ENCODE data around the gene RPS27. TPM values are rescaled to one million over a fixed set of nuclear protein-coding genes. Genes with fewer than 3 reads are reported as not detected.

The RPS27 gene
- total and polyA plus RNA-seq, 10 of the 15 experiments (the other 5 are each of a cell fraction or from before 2014, with no cell fraction given), result 2,708 to 14,234 (median 8,874) TPM

DNA sequence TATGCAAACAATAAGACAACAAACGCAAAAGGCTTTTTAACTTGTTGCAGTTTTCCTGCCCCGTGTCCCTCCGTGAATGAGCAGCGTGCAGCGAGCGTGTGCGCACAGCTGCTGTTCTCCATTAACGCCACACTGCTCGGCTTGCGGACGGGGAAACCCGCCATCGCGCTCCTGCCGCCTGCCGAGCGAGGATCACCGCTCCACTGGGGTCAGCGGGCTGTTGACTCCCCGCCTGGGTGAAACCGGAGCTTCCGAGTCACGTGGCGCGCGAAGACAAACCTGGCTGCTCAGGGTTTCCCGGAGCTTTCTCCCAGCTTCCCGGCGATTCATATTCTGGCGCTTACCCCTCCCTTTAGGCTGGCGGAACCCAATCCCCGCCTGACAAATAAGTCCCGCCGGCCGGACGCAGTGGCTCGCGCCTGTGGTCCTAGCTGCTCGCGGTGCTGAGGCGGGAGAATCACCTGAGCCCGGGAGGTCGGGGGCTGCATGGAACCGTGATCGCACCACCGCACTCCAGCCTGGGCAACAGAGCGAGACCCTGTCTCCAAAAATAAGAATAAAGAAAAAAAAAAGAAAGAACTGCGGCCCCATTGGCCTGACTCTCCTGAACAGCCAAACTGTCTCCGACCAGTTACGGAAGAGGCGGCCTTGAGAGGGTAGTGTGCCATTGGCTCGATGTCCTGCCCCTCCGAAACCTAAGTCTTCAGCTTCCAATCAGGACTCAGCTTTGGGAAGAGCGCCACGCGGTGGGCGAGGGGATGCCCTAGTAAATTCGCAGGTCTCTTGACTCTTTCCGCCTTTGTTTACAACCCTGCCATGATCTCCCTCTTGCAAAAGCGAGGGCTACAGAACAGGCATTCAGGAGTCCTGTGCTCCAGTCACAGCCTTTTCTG is 23.2 kb upstream of the RPS27 start, which contains the start of gene CREB3L4:
CREB3L4 (plus strand) TSS at position 796 of the 893 bp plus-strand sequence. CDS start 624 bp downstream, outside the sequence.
- WGBS (ENCODE audit: insufficient coverage, insufficient replicate concordance, low lambda C conversion rate, missing lambda C conversion rate), result 1% methylated on average over 60 of the region's 60 CpGs
- H3K9ac ChIP-seq (ENCODE audit: control insufficient read depth, insufficient read depth, low read length), result peak within 1 kb of the TSS; percentile 94
- ATAC-seq, result peak; percentile 88
- H4K20me1 ChIP-seq (ENCODE audit: control insufficient read depth, insufficient read depth), result no peaks in the 10 kb centered on the region; the same call in 1 of the 2 replicates
- RAD21 ChIA-PET (ENCODE audit: unreplicated experiment), result interaction anchor here (0.8 to 6.4 kb wide), 17 partner anchors 8 to 289 kb away, joined by 3 to 42 read pairs (median 5); partner anchors contain the start of genes CRTC2, DENND4B, JTB and NPR1
- H3K9me3 ChIP-seq (replicated peaks; ENCODE audit: control insufficient read depth, insufficient read depth, low read length), result no peaks in the 10 kb centered on the region
- FAIRE-seq, result peak; percentile 97
- TSS peak; percentile 63 for BruUV-seq (replicated peaks)
- H3K27ac ChIP-seq (ENCODE audit: control insufficient read depth, insufficient read depth), result peak within 1 kb of the TSS; percentile 91
- intact Hi-C loops (cut with micrococcal nuclease; ENCODE audit: unreplicated experiment) (loop anchor here (1.0 to 5.0 kb wide), 3 partner anchors 22 to 160 kb away; no protein-coding TSS in a partner anchor), in situ Hi-C loops (cut with MboI) (no loop called here)
- H3K4me3 ChIP-seq, result peak within 1 kb of the TSS; percentile 92
- POLR2A ChIA-PET, result interaction anchor here (0.6 to 10.0 kb wide), 18 partner anchors 9 to 368 kb away, joined by 3 to 132 read pairs (median 5); partner anchors contain the start of genes CRTC2, DENND4B, GATAD2B and JTB
- H3K27me3 ChIP-seq (replicated peaks in 1 of 2; ENCODE audit: control insufficient read depth in 2 of 2, insufficient read depth in 2 of 2, low read length in 1 of 2), result no peaks in the 10 kb centered on the region
- H3K4me2 ChIP-seq (ENCODE audit: control insufficient read depth, insufficient read depth), result peak within 1 kb of the TSS; percentile 91
- SMC1A ChIA-PET (ENCODE audit: uncharacterized antibody, unreplicated experiment), result interaction anchor here (0.7 to 7.7 kb wide), 18 partner anchors 9 to 291 kb away, joined by 3 to 82 read pairs (median 4); partner anchors contain the start of genes CRTC2, DENND4B, GATAD2B and JTB
- CTCF ChIA-PET, result interaction anchor here (0.6 to 7.1 kb wide), 15 partner anchors 10 to 395 kb away, joined by 3 to 64 read pairs (median 12); partner anchors contain the start of genes DENND4B, GATAD2B, JTB and RAB13
- peak; percentile 95 for DNase-seq (ENCODE audit: low read depth, low spot score)
- H3K36me3 ChIP-seq (ENCODE audit: control insufficient read depth in 2 of 2, insufficient read depth in 2 of 2, low read length in 1 of 2), result no peaks in the 10 kb centered on the region
- peaks cover 15% of the 10 kb centered on the region for H3K4me1 ChIP-seq (ENCODE audit: control insufficient read depth, insufficient read depth, low read length)
- peaks cover 42% of the 10 kb centered on the region for H3K79me2 ChIP-seq (ENCODE audit: control insufficient read depth, insufficient read depth, low read length)
- H2AFZ ChIP-seq (ENCODE audit: control insufficient read depth, low read depth, low read length), result peak within 1 kb of the TSS; percentile 90
- TF ChIP-seq ZNF207 (IDR thresholded peaks at IDR 0.05; ENCODE audit: borderline replicate concordance) (peak; percentile 70; the same call in 1 of the 2 replicates), MYC (IDR thresholded peaks at IDR 0.05; ENCODE audit: insufficient read depth, insufficient read length, insufficient replicate concordance, low read length, severe bottlenecking) (peak; percentile 68), SIX5 (IDR thresholded peaks at IDR 0.05; ENCODE audit: low read depth, low read length, severe bottlenecking) (no peak), ZNF274 (IDR thresholded peaks at IDR 0.05; ENCODE audit: insufficient read depth, insufficient read length) (no peak), ZSCAN29 (IDR thresholded peaks at IDR 0.05) (no peak), SP1 (IDR thresholded peaks at IDR 0.05; ENCODE audit: low read depth, low read length) (peak; percentile 99), DPF2 (IDR thresholded peaks at IDR 0.05) (peak; percentile 91), MYB (IDR thresholded peaks at IDR 0.05; ENCODE audit: borderline replicate concordance, low read depth, low read length) (no peak), EED (IDR thresholded peaks at IDR 0.05; ENCODE audit: low read depth) (peak; percentile 66), STAT3 (IDR thresholded peaks at IDR 0.05; ENCODE audit: low read depth, low read length) (no peak), SMC3 (IDR thresholded peaks at IDR 0.05; ENCODE audit: borderline replicate concordance, low read length) (no peak), CBFB (IDR thresholded peaks at IDR 0.05; ENCODE audit: low read depth) (peak; percentile 67; the same call in 1 of the 2 replicates), MXI1 (IDR thresholded peaks at IDR 0.05; ENCODE audit: low read depth, low read length) (peak; percentile 96)
- TF ChIP-seq, protein P1, sequence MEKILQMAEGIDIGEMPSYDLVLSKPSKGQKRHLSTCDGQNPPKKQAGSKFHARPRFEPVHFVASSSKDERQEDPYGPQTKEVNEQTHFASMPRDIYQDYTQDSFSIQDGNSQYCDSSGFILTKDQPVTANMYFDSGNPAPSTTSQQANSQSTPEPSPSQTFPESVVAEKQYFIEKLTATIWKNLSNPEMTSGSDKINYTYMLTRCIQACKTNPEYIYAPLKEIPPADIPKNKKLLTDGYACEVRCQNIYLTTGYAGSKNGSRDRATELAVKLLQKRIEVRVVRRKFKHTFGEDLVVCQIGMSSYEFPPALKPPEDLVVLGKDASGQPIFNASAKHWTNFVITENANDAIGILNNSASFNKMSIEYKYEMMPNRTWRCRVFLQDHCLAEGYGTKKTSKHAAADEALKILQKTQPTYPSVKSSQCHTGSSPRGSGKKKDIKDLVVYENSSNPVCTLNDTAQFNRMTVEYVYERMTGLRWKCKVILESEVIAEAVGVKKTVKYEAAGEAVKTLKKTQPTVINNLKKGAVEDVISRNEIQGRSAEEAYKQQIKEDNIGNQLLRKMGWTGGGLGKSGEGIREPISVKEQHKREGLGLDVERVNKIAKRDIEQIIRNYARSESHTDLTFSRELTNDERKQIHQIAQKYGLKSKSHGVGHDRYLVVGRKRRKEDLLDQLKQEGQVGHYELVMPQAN (conservative IDR thresholded peaks at IDR 0.05), result peak; percentile 95
- TF ChIP-seq, protein P2, sequence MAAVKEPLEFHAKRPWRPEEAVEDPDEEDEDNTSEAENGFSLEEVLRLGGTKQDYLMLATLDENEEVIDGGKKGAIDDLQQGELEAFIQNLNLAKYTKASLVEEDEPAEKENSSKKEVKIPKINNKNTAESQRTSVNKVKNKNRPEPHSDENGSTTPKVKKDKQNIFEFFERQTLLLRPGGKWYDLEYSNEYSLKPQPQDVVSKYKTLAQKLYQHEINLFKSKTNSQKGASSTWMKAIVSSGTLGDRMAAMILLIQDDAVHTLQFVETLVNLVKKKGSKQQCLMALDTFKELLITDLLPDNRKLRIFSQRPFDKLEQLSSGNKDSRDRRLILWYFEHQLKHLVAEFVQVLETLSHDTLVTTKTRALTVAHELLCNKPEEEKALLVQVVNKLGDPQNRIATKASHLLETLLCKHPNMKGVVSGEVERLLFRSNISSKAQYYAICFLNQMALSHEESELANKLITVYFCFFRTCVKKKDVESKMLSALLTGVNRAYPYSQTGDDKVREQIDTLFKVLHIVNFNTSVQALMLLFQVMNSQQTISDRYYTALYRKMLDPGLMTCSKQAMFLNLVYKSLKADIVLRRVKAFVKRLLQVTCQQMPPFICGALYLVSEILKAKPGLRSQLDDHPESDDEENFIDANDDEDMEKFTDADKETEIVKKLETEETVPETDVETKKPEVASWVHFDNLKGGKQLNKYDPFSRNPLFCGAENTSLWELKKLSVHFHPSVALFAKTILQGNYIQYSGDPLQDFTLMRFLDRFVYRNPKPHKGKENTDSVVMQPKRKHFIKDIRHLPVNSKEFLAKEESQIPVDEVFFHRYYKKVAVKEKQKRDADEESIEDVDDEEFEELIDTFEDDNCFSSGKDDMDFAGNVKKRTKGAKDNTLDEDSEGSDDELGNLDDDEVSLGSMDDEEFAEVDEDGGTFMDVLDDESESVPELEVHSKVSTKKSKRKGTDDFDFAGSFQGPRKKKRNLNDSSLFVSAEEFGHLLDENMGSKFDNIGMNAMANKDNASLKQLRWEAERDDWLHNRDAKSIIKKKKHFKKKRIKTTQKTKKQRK (IDR thresholded peaks at IDR 0.05; ENCODE audit: low read depth, low read length), result 0 out of 2 replicates have a peak, but pooled peaks have one; percentile 20
- TF ChIP-seq, protein P3, sequence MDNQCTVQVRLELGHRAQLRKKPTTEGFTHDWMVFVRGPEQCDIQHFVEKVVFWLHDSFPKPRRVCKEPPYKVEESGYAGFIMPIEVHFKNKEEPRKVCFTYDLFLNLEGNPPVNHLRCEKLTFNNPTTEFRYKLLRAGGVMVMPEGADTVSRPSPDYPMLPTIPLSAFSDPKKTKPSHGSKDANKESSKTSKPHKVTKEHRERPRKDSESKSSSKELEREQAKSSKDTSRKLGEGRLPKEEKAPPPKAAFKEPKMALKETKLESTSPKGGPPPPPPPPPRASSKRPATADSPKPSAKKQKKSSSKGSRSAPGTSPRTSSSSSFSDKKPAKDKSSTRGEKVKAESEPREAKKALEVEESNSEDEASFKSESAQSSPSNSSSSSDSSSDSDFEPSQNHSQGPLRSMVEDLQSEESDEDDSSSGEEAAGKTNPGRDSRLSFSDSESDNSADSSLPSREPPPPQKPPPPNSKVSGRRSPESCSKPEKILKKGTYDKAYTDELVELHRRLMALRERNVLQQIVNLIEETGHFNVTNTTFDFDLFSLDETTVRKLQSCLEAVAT (IDR thresholded peaks at IDR 0.05), result peak; percentile 84
